CD4-positive, alpha-beta T cell (primary cell): ENCODE measurements around the gene CCDC9B. TPM values are rescaled to one million over a fixed set of nuclear protein-coding genes. Genes with fewer than 3 reads are reported as not detected.

Source experiments
- ATAC-seq: fragments of 200-7000 bp; cut with Tn5 transposase; one replicate; pipeline ENCODE4 v1.10.0; 2022; ENCODE audit warnings: mild to moderate bottlenecking; ENCODE audit not compliant: poor library complexity
- CTCF ChIA-PET: fragments of 350-600 bp; sonication (Branson Sonifier 250); formaldehyde crosslinking; loops from one replicate; lab custom pipeline; 2021; ENCODE audit warnings: antibody characterized with exemption, inconsistent platforms; lab: Charles Lee
- POLR2A ChIA-PET: fragments of 350-600 bp; sonication (Branson Sonifier 250); formaldehyde crosslinking; loops from one replicate; lab custom pipeline; 2021; ENCODE audit warnings: antibody characterized with exemption, inconsistent platforms; lab: Charles Lee
- DNase-seq, 14 experiments: peaks; one replicate each; pipeline ENCODE4 v3.0.0-alpha.2; 2013 to 2020; ENCODE audit warnings: mixed read lengths in 2 of 14
- H3K27ac ChIP-seq, 2 donors: one replicate each; pipeline versions ENCODE4 v1.5.1 to v1.7.0; 2013; ENCODE audit warnings: low read length in 2 of 2, low read depth in 1 of 2, mild to moderate bottlenecking in 1 of 2
- H3K27me3 ChIP-seq, 2 experiments: 1 replicate in 1 of 2; 2 replicates in 1 of 2; pipeline versions ENCODE4 v1.6.1 to v1.7.0; 2013; ENCODE audit warnings: low read length in 2 of 2, control low read depth in 1 of 2, mild to moderate bottlenecking in 1 of 2, moderate library complexity in 1 of 2; ENCODE audit not compliant: insufficient read depth in 2 of 2, control insufficient read depth in 1 of 2
- H3K36me3 ChIP-seq: one replicate; pipeline ENCODE4 v1.6.1; 2013; ENCODE audit warnings: low read length, control low read depth; ENCODE audit not compliant: insufficient read depth
- H3K4me1 ChIP-seq: one replicate; pipeline ENCODE4 v1.6.1; 2013; ENCODE audit warnings: low read length, control low read depth; ENCODE audit not compliant: insufficient read depth
- H3K4me3 ChIP-seq: one replicate; pipeline ENCODE4 v1.5.1; 2013; ENCODE audit warnings: mild to moderate bottlenecking, low read length, moderate library complexity
- H3K9me3 ChIP-seq, 2 experiments: 1 replicate in 1 of 2; 2 replicates in 1 of 2; pipeline versions ENCODE4 v1.6.1 to v1.7.0; 2013; ENCODE audit warnings: low read length in 2 of 2, mild to moderate bottlenecking in 2 of 2, control low read depth in 1 of 2, moderate library complexity in 1 of 2; ENCODE audit not compliant: control insufficient read depth in 1 of 2, insufficient read depth in 1 of 2
- H3K27ac Mint-ChIP-seq: one replicate; pipeline ENCODE4 v1.8.0; 2020; ENCODE audit warnings: mixed read lengths
- H3K27me3 Mint-ChIP-seq: one replicate; pipeline ENCODE4 v1.8.0; 2021; ENCODE audit warnings: mixed read lengths
- H3K36me3 Mint-ChIP-seq: one replicate; pipeline ENCODE4 v1.8.0; 2021; ENCODE audit warnings: low read depth, mixed read lengths
- H3K4me1 Mint-ChIP-seq: one replicate; pipeline ENCODE4 v1.8.0; 2021; ENCODE audit warnings: low read depth, mixed read lengths
- H3K4me3 Mint-ChIP-seq: one replicate; pipeline ENCODE4 v1.8.0; 2020; ENCODE audit warnings: mild to moderate bottlenecking, mixed read lengths
- H3K9me3 Mint-ChIP-seq: one replicate; pipeline ENCODE4 v1.8.0; 2020; ENCODE audit warnings: mixed read lengths
- CTCF ChIP-seq: fragments of 200-600 bp; IDR thresholded peaks from one replicate; pipeline ENCODE4 v1.8.0; 2022; ENCODE audit warnings: antibody characterized with exemption, mild to moderate bottlenecking
- intact Hi-C, 2 experiments: fragments of 100-400 bp; cut with DNase I in 1 of 2; cut with micrococcal nuclease in 1 of 2; formaldehyde crosslinking; loops; one replicate each; pipeline versions ENCODE4 v1.15.1 to v1.9.0; 2023 to 2025; cut with DNase I, micrococcal nuclease
- total RNA-seq, 174 experiments: library from RNA in 2 of 174; stranded (reverse) in 2 of 174; gene quantifications; one replicate each; pipeline ENCODE4 v1.2.3 and lab custom pipeline; 2021 to 2026

CCDC9B gene
- total RNA-seq, 2 experiments from 2014 or later = 1.0 to 1.5 TPM

GRCh38 chr15:40330368-40330836 lies 10.3 kb downstream of the CCDC9B start:
- Histone ChIP-seq H3K27ac (no peak overlapping the region), H3K4me3 (no peak overlapping the region), H3K27me3 (no peaks in the 10 kb centered on the region), H3K9me3 (no peaks in the 10 kb centered on the region), H3K36me3 (no peaks in the 10 kb centered on the region), H3K4me1 (peaks cover 21% of the 10 kb centered on the region)
- intact Hi-C loops = loop anchor here in 1 of 2 experiments (5.0 to 10.0 kb wide), 2 partner anchors 113 to 546 kb away; partner anchors contain the start of gene FSIP1
- TF ChIP-seq CTCF = no peak
- POLR2A ChIA-PET = no interaction called here
- CTCF ChIA-PET = no interaction called here
- Mint-ChIP-seq H3K4me3 (no peak overlapping the region), H3K4me1 (peaks cover 25% of the 10 kb centered on the region), H3K9me3 (no peaks in the 10 kb centered on the region), H3K27me3 (no peaks in the 10 kb centered on the region), H3K27ac (no peak overlapping the region), H3K36me3 (no peaks in the 10 kb centered on the region)
- ATAC-seq (no peak), DNase-seq (peak in 1 of 14 experiments; percentile 31)

GRCh38 chr15:40329804-40330203 lies 10.9 kb downstream of the CCDC9B start:
- POLR2A ChIA-PET = no interaction called here
- no peaks in the 10 kb centered on the region for H3K36me3 ChIP-seq
- Mint-ChIP-seq H3K36me3 (no peaks in the 10 kb centered on the region), H3K9me3 (no peaks in the 10 kb centered on the region), H3K4me1 (peaks cover 31% of the 10 kb centered on the region), H3K4me3 (no peak overlapping the region), H3K27me3 (no peaks in the 10 kb centered on the region), H3K27ac (no peak overlapping the region)
- no peak overlapping the region for H3K27ac ChIP-seq
- peaks cover 24% of the 10 kb centered on the region for H3K4me1 ChIP-seq
- no peaks in the 10 kb centered on the region for H3K9me3 ChIP-seq
- no peak for TF ChIP-seq CTCF
- DNase-seq = no peak
- CTCF ChIA-PET = interaction anchor here (5.5 kb wide), 1 partner anchor 8 kb away, joined by 34 read pairs; no protein-coding TSS in a partner anchor
- no peaks in the 10 kb centered on the region for H3K27me3 ChIP-seq
- ATAC-seq = no peak
- intact Hi-C loops = loop anchor here (5.0 to 10.0 kb wide), 2 partner anchors 113 to 545 kb away; partner anchors contain the start of gene FSIP1 (in 2 of the 2)
- no peak overlapping the region for H3K4me3 ChIP-seq

DNA sequence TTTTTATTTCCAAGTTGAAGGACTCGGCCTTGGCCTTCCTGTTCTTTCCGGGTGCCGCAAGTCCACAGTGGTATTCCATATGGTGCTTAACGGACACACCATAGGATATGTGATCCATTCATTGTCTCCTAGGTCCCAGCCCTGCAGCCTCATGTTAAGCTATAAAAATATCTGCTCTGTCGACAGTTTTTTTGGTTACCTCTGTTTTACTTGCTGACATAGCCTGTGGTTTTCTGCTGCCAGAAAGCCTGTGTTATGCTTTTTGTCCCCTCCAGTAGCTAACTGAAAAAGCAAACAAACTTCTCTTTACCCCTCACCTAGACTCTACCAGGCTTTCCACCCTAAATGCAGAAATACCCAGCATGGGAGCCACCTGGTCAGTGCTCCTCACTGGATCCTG lies 12.0 kb downstream of the CCDC9B start:
- DNase-seq (no peak), ATAC-seq (no peak)
- POLR2A ChIA-PET = interaction anchor here (3.2 kb wide), 1 partner anchor 21 kb away, joined by 10 read pairs; the partner anchor contains the start of gene PLCB2
- Mint-ChIP-seq H3K27ac (no peak overlapping the region), H3K4me1 (peaks cover 25% of the 10 kb centered on the region), H3K36me3 (no peaks in the 10 kb centered on the region), H3K27me3 (no peaks in the 10 kb centered on the region), H3K4me3 (no peak overlapping the region), H3K9me3 (no peaks in the 10 kb centered on the region)
- Histone ChIP-seq H3K4me3 (no peak overlapping the region), H3K36me3 (no peaks in the 10 kb centered on the region), H3K27me3 (no peaks in the 10 kb centered on the region), H3K9me3 (no peaks in the 10 kb centered on the region), H3K27ac (no peak overlapping the region), H3K4me1 (peaks cover 19% of the 10 kb centered on the region)
- no peak for TF ChIP-seq CTCF
- CTCF ChIA-PET = interaction anchor here (1.0 to 5.5 kb wide), 4 partner anchors 8 to 93 kb away, joined by 3 to 34 read pairs (median 4); no protein-coding TSS in a partner anchor
- intact Hi-C loops = loop anchor here in 1 of 2 experiments (10.0 kb wide), 1 partner anchor 544 kb away; the partner anchor contains the start of gene FSIP1
